ENCODE measurements around the gene ACADVL.

The ACADVL gene

GRCh38 chr17:7191571-7192270, 28.0 kb upstream of the ACADVL start:
- peak; percentile 39 for DNase-seq (ENCODE audit: low spot score)

- DNase-seq (ENCODE audit: low spot score) = no peak
Measured at GRCh38 chr17:7192271-7192937, 27.3 kb upstream of the ACADVL start.

- DNase-seq (ENCODE audit: low spot score) = no peak
Measured at GRCh38 chr17:7195971-7196370, 23.8 kb upstream of the ACADVL start.

- no peak for DNase-seq (ENCODE audit: low spot score)
Measured at GRCh38 chr17:7196651-7197401, 22.9 kb upstream of the ACADVL start.

GRCh38 chr17:7203391-7203790, 16.3 kb upstream of the ACADVL start:
- no peak for DNase-seq (ENCODE audit: low spot score)

GRCh38 chr17:7204336-7204735, 15.4 kb upstream of the ACADVL start:
- DNase-seq (ENCODE audit: low spot score) = no peak

- no peak for DNase-seq (ENCODE audit: low spot score)
Measured at GRCh38 chr17:7204828-7205461, 14.8 kb upstream of the ACADVL start.

GRCh38 chr17:7205561-7205960, 14.2 kb upstream of the ACADVL start:
- DNase-seq (ENCODE audit: low spot score) = no peak

- DNase-seq (ENCODE audit: low spot score) = no peak
Measured at GRCh38 chr17:7207120-7208001, 12.4 kb upstream of the ACADVL start.

GRCh38 chr17:7208027-7208571, 11.6 kb upstream of the ACADVL start:
- no peak for DNase-seq (ENCODE audit: low spot score)

GRCh38 chr17:7208754-7209460, 10.8 kb upstream of the ACADVL start:
- DNase-seq (ENCODE audit: low spot score) = no peak

- no peak for DNase-seq (ENCODE audit: low spot score)
Measured at GRCh38 chr17:7211491-7212273, 8.1 kb upstream of the ACADVL start.

- peak; percentile 50 for DNase-seq (ENCODE audit: low spot score)
Measured at GRCh38 chr17:7213895-7214299, 5.8 kb upstream of the ACADVL start.

- peak; percentile 96 for DNase-seq (ENCODE audit: low spot score)
Measured at GRCh38 chr17:7214300-7215135, 5.2 kb upstream of the ACADVL start.

- no peak for DNase-seq (ENCODE audit: low spot score)
Measured at GRCh38 chr17:7215136-7215638, 4.6 kb upstream of the ACADVL start.

GRCh38 chr17:7215652-7216180, 4.0 kb upstream of the ACADVL start:
- no peak for DNase-seq (ENCODE audit: low spot score)

- DNase-seq (ENCODE audit: low spot score) = no peak
Measured at GRCh38 chr17:7216242-7217112, 3.3 kb upstream of the ACADVL start.
